HepG2 (cell line): ENCODE data around the gene CLDND2. TPM values are rescaled to one million over a fixed set of nuclear protein-coding genes. Genes with fewer than 3 reads are reported as not detected.

Experiments
- CREM ChIP-seq, 2 experiments: sonication (generic) in 1 of 2; formaldehyde crosslinking in 1 of 2; IDR thresholded peaks; 2 replicates each; pipeline versions ENCODE4 v1.4.0 to v1.6.1; 2016 to 2020; ENCODE audit warnings: antibody characterized with exemption in 1 of 2, mild to moderate bottlenecking in 1 of 2, missing genetic modification reagents in 1 of 2
- EP300 ChIP-seq, 3 experiments: sonication (generic) in 1 of 3; formaldehyde crosslinking in 1 of 3; IDR thresholded peaks; 2 replicates each; pipeline versions ENCODE4 v1.5.1 to v1.6.1; 2011 to 2020; ENCODE audit warnings: low read depth in 2 of 3, low read length in 2 of 3, borderline replicate concordance in 1 of 3, improper control_type of control experiment in 1 of 3, mild to moderate bottlenecking in 1 of 3, missing genetic modification reagents in 1 of 3, moderate library complexity in 1 of 3
- HDAC2 ChIP-seq: sonication (generic); formaldehyde crosslinking; IDR thresholded peaks from 2 replicates; pipeline ENCODE4 v1.4.0; 2020; ENCODE audit warnings: missing genetic modification reagents
- KDM2A ChIP-seq: sonication (generic); formaldehyde crosslinking; IDR thresholded peaks from 2 replicates; pipeline ENCODE4 v1.4.0; 2020; ENCODE audit warnings: low read depth, missing genetic modification reagents, borderline replicate concordance
- MIER2 ChIP-seq: IDR thresholded peaks from 2 replicates; pipeline ENCODE4 v1.6.1; 2016; ENCODE audit warnings: missing biosample characterization, missing genetic modification reagents
- MYC ChIP-seq: sonication (generic); formaldehyde crosslinking; IDR thresholded peaks from 2 replicates; pipeline ENCODE4 v1.9.0; 2021; ENCODE audit warnings: missing genetic modification reagents, borderline replicate concordance
- PAWR ChIP-seq: sonication (generic); formaldehyde crosslinking; IDR thresholded peaks from 2 replicates; pipeline ENCODE4 v1.4.0; 2020; ENCODE audit warnings: missing genetic modification reagents, mild to moderate bottlenecking, borderline replicate concordance
- TGIF2 ChIP-seq: IDR thresholded peaks from 2 replicates; pipeline ENCODE4 v1.6.1; 2016; ENCODE audit warnings: control low read depth, missing compliant biosample characterization
- ZNF143 ChIP-seq: sonication (generic); formaldehyde crosslinking; IDR thresholded peaks from 2 replicates; pipeline ENCODE4 v1.4.0; 2020; ENCODE audit warnings: missing genetic modification reagents
- ZNF274 ChIP-seq: sonication (generic); formaldehyde crosslinking; IDR thresholded peaks from 2 replicates; pipeline ENCODE4 v1.5.1; 2020; ENCODE audit warnings: mild to moderate bottlenecking, missing genetic modification reagents
- ZNF296 ChIP-seq: sonication (generic); formaldehyde crosslinking; conservative IDR thresholded peaks from 2 replicates; pipeline ENCODE4 v1.5.0; 2020; ENCODE audit warnings: mild to moderate bottlenecking, missing genetic modification reagents
- ZNF549 ChIP-seq: sonication (generic); formaldehyde crosslinking; IDR thresholded peaks from 2 replicates; pipeline ENCODE4 v1.5.0; 2020; ENCODE audit warnings: missing genetic modification reagents
- ZNF792 ChIP-seq: IDR thresholded peaks from 2 replicates; pipeline ENCODE4 v1.6.1; 2016
- polyA plus RNA-seq, 8 experiments: library from polyadenylated mRNA; depleted of rRNA in 3 of 8; stranded (reverse) in 7 of 8; unstranded in 1 of 8; fragments of >200 nt; fragmentation: Illumina TruSeq in 4 of 8; extraction: Trizol in 4 of 8; gene quantifications; 2 replicates each; pipeline versions ENCODE4 v1.2.1 to v1.2.3, GENCODE V29; 2011 to 2016; ENCODE audit warnings: low read depth in 4 of 8, missing spikeins in 1 of 8, mixed read lengths in 1 of 8; ENCODE audit not compliant: insufficient read depth in 1 of 8
- total RNA-seq, 5 experiments: library from RNA; depleted of rRNA; stranded (reverse); fragments of >200 nt; fragmentation: Illumina TruSeq; extraction: Trizol; gene quantifications; 2 replicates each; pipeline ENCODE4 v1.2.3, GENCODE V29; 2016; ENCODE audit warnings: low read depth in 1 of 5
- TF ChIP-seq, protein P1 (sequence below): sonication (generic); formaldehyde crosslinking; IDR thresholded peaks from 2 replicates; pipeline ENCODE4 v1.5.0; 2020; ENCODE audit warnings: missing genetic modification reagents
- TF ChIP-seq, protein P2 (sequence below): sonication (generic); formaldehyde crosslinking; IDR thresholded peaks from 2 replicates; pipeline ENCODE4 v1.5.1; 2020; ENCODE audit warnings: mild to moderate bottlenecking, missing genetic modification reagents
- TF ChIP-seq, protein P3 (sequence below): sonication (generic); formaldehyde crosslinking; IDR thresholded peaks from 2 replicates; pipeline ENCODE4 v1.5.0; 2020; ENCODE audit warnings: missing genetic modification reagents
- TF ChIP-seq, protein P4 (sequence below): IDR thresholded peaks from 2 replicates; pipeline ENCODE4 v1.6.1; 2016; ENCODE audit warnings: low read depth, borderline replicate concordance
- TF ChIP-seq, protein P5 (sequence below): sonication (generic); formaldehyde crosslinking; conservative IDR thresholded peaks from 2 replicates; pipeline ENCODE4 v1.5.0; 2020; ENCODE audit warnings: missing genetic modification reagents
- TF ChIP-seq, protein P6 (sequence below): sonication (generic); formaldehyde crosslinking; IDR thresholded peaks from 2 replicates; pipeline ENCODE4 v1.4.0; 2020; ENCODE audit warnings: missing genetic modification reagents, borderline replicate concordance

Gene CLDND2
- total and polyA plus RNA-seq, 2 of the 13 experiments (the other 11 are each of a cell fraction or from before 2014, with no cell fraction given) = 0.84 to 1.8 TPM

DNA sequence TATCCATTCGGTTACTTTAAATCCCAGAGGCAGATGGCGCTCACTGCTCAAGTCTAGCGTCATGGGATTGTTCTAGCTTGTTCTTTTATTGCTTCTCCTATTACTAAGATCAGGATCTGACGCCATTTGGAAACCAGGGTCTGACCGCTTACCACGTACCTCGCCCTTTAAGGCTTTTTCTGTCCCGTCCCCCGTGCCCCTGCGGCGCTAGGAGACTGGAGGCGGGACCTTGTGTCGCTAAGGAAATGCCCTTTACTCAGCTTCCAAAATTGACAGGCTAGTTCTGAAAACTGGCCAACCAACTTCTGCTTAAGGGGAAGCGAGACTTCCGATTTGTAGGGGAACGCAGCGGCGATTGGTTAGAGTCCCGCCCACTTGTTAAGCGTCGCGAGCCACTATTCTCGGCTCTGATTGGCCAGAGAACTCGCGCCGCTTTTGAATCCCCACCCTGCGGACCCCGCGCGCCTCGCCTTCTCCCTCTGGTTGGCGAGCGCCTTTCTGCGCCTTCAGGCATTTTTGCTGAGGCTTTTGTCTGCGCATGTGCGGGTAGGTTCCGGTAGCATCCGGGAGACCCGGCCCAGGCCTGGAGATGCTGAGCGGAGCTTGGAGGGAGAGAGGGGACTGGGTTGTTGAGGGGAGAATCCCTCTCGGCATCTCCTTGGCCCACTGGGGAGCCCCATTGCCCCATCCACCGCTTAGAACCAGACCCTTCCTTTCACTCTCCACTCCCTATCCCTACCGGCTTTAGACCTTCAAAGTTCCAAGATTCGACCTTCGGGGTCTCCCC lies 25.4 kb upstream of the CLDND2 start (continued):
- no peak for TF ChIP-seq PAWR (CRISPR knock-in tag)
- TF ChIP-seq, protein P1, sequence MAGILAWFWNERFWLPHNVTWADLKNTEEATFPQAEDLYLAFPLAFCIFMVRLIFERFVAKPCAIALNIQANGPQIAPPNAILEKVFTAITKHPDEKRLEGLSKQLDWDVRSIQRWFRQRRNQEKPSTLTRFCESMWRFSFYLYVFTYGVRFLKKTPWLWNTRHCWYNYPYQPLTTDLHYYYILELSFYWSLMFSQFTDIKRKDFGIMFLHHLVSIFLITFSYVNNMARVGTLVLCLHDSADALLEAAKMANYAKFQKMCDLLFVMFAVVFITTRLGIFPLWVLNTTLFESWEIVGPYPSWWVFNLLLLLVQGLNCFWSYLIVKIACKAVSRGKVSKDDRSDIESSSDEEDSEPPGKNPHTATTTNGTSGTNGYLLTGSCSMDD (CRISPR knock-in tag) = no peak
- no peak for TF ChIP-seq ZNF296 (CRISPR knock-in tag)
- peak; percentile 62; the same call in 1 of the 2 replicates for TF ChIP-seq KDM2A (CRISPR knock-in tag)
- TF ChIP-seq MIER2 = no peak
- TF ChIP-seq EP300 (IDR thresholded peaks at IDR 0.05; ENCODE audit: low read depth in 2 of 2, low read length in 2 of 2) = no peak
- TF ChIP-seq EP300 (CRISPR knock-in tag; IDR thresholded peaks at IDR 0.05; ENCODE audit: borderline replicate concordance) = no peak
- no peak for TF ChIP-seq ZNF792 (CRISPR knock-in tag)
- TF ChIP-seq, protein P2, sequence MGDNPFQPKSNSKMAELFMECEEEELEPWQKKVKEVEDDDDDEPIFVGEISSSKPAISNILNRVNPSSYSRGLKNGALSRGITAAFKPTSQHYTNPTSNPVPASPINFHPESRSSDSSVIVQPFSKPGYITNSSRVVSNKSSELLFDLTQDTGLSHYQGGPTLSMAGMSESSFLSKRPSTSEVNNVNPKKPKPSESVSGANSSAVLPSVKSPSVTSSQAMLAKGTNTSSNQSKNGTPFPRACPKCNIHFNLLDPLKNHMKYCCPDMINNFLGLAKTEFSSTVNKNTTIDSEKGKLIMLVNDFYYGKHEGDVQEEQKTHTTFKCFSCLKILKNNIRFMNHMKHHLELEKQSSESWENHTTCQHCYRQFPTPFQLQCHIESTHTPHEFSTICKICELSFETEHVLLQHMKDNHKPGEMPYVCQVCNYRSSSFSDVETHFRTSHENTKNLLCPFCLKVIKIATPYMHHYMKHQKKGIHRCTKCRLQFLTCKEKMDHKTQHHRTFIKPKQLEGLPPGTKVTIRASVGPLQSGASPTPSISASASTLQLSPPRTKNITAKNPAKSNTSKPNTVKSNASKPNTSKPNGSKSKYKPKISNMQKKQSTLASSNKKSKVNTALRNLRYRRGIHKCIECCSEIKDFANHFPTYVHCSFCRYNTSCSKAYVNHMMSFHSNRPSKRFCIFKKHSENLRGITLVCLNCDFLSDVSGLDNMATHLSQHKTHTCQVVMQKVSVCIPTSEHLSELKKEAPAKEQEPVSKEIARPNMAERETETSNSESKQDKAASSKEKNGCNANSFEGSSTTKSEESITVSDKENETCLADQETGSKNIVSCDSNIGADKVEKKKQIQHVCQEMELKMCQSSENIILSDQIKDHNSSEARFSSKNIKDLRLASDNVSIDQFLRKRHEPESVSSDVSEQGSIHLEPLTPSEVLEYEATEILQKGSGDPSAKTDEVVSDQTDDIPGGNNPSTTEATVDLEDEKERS (CRISPR knock-in tag) = no peak
- TF ChIP-seq ZNF143 (CRISPR knock-in tag) = no peak
- TF ChIP-seq, protein P3, sequence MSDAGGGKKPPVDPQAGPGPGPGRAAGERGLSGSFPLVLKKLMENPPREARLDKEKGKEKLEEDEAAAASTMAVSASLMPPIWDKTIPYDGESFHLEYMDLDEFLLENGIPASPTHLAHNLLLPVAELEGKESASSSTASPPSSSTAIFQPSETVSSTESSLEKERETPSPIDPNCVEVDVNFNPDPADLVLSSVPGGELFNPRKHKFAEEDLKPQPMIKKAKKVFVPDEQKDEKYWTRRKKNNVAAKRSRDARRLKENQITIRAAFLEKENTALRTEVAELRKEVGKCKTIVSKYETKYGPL = no peak
- TF ChIP-seq ZNF274 (CRISPR knock-in tag) = no peak
- peak; percentile 54; the same call in 1 of the 2 replicates for TF ChIP-seq MYC (CRISPR knock-in tag)
- TF ChIP-seq, protein P4, sequence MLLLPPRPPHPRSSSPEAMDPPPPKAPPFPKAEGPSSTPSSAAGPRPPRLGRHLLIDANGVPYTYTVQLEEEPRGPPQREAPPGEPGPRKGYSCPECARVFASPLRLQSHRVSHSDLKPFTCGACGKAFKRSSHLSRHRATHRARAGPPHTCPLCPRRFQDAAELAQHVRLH (CRISPR knock-in tag) = peak; percentile 62; the same call in 1 of the 2 replicates
- TF ChIP-seq CREM (IDR thresholded peaks at IDR 0.05) = peak; percentile 74
- TF ChIP-seq CREM (CRISPR knock-in tag; IDR thresholded peaks at IDR 0.05) = no peak
- peak; percentile 67; the same call in 1 of the 2 replicates for TF ChIP-seq TGIF2 (CRISPR knock-in tag)
- TF ChIP-seq ZNF549 (CRISPR knock-in tag) = no peak
- peak; percentile 69 for TF ChIP-seq HDAC2 (CRISPR knock-in tag)
- TF ChIP-seq, protein P5, sequence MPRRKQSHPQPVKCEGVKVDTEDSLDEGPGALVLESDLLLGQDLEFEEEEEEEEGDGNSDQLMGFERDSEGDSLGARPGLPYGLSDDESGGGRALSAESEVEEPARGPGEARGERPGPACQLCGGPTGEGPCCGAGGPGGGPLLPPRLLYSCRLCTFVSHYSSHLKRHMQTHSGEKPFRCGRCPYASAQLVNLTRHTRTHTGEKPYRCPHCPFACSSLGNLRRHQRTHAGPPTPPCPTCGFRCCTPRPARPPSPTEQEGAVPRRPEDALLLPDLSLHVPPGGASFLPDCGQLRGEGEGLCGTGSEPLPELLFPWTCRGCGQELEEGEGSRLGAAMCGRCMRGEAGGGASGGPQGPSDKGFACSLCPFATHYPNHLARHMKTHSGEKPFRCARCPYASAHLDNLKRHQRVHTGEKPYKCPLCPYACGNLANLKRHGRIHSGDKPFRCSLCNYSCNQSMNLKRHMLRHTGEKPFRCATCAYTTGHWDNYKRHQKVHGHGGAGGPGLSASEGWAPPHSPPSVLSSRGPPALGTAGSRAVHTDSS (CRISPR knock-in tag) = no peak
- TF ChIP-seq, protein P6, sequence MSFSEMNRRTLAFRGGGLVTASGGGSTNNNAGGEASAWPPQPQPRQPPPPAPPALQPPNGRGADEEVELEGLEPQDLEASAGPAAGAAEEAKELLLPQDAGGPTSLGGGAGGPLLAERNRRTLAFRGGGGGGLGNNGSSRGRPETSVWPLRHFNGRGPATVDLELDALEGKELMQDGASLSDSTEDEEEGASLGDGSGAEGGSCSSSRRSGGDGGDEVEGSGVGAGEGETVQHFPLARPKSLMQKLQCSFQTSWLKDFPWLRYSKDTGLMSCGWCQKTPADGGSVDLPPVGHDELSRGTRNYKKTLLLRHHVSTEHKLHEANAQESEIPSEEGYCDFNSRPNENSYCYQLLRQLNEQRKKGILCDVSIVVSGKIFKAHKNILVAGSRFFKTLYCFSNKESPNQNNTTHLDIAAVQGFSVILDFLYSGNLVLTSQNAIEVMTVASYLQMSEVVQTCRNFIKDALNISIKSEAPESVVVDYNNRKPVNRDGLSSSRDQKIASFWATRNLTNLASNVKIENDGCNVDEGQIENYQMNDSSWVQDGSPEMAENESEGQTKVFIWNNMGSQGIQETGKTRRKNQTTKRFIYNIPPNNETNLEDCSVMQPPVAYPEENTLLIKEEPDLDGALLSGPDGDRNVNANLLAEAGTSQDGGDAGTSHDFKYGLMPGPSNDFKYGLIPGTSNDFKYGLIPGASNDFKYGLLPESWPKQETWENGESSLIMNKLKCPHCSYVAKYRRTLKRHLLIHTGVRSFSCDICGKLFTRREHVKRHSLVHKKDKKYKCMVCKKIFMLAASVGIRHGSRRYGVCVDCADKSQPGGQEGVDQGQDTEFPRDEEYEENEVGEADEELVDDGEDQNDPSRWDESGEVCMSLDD (CRISPR knock-in tag) = no peak
